Mesendoderm (in vitro differentiated cells): ENCODE data around the gene ALS2CL. TPM values are rescaled to one million over a fixed set of nuclear protein-coding genes. Genes with fewer than 3 reads are reported as not detected.
"Not testable (repeated sequence)": the region's sequence is repeated elsewhere in the genome, so short reads cannot be mapped to it uniquely, and the experiment has no call there.

Experiments
- DNase-seq: peaks from one replicate; pipeline ENCODE4 v3.0.0; 2013
- H2AK5ac ChIP-seq: 2 replicates; pipeline ENCODE4 v1.6.1; 2013; ENCODE audit warnings: low read length, inconsistent platforms
- H2BK120ac ChIP-seq: 2 replicates; pipeline ENCODE4 v1.6.1; 2013; ENCODE audit warnings: low read depth, mild to moderate bottlenecking, low read length, moderate library complexity, mixed read lengths
- H2BK15ac ChIP-seq: replicated peaks from 2 replicates; pipeline ENCODE4 v1.6.1; 2013; ENCODE audit warnings: low read depth, mild to moderate bottlenecking, moderate library complexity
- H2BK5ac ChIP-seq: 2 replicates; pipeline ENCODE4 v1.6.1; 2013; ENCODE audit warnings: low read length, inconsistent platforms
- H3K18ac ChIP-seq: 2 replicates; pipeline ENCODE4 v1.6.1; 2013; ENCODE audit warnings: mild to moderate bottlenecking, low read length, mixed read lengths
- H3K23ac ChIP-seq: one replicate; pipeline ENCODE4 v1.6.1; 2013; ENCODE audit warnings: low read length
- H3K27ac ChIP-seq: 2 replicates; pipeline ENCODE4 v1.5.1; 2013; ENCODE audit warnings: low read depth, mild to moderate bottlenecking, inconsistent platforms, low read length, moderate library complexity
- H3K27me3 ChIP-seq: 2 replicates; pipeline ENCODE4 v1.6.1; 2013; ENCODE audit warnings: low read length, control low read depth, mild to moderate bottlenecking, inconsistent platforms; ENCODE audit not compliant: insufficient read depth, poor library complexity
- H3K36me3 ChIP-seq: 2 replicates; pipeline ENCODE4 v1.6.1; 2013; ENCODE audit warnings: low read length, inconsistent platforms; ENCODE audit not compliant: control insufficient read depth, insufficient read depth
- H3K4ac ChIP-seq: one replicate; pipeline ENCODE4 v1.6.1; 2013; ENCODE audit warnings: low read depth, mild to moderate bottlenecking, low read length, moderate library complexity
- H3K4me1 ChIP-seq: 2 replicates; pipeline ENCODE4 v1.6.1; 2013; ENCODE audit warnings: low read depth, low read length, inconsistent platforms; ENCODE audit not compliant: control insufficient read depth
- H3K4me2 ChIP-seq: 2 replicates; pipeline ENCODE4 v1.6.1; 2013; ENCODE audit warnings: low read length
- H3K4me3 ChIP-seq: 2 replicates; pipeline ENCODE4 v1.5.1; 2013; ENCODE audit warnings: mild to moderate bottlenecking, low read length
- H3K56ac ChIP-seq: one replicate; pipeline ENCODE4 v1.6.1; 2013; ENCODE audit warnings: low read length
- H3K79me1 ChIP-seq: 2 replicates; pipeline ENCODE4 v1.6.1; 2013; ENCODE audit warnings: low read length, inconsistent platforms
- H3K79me2 ChIP-seq: 2 replicates; pipeline ENCODE4 v1.6.1; 2013; ENCODE audit warnings: mild to moderate bottlenecking, low read length; ENCODE audit not compliant: control insufficient read depth, insufficient read depth
- H3K9ac ChIP-seq: 2 replicates; pipeline ENCODE4 v1.6.1; 2013; ENCODE audit warnings: low read length, inconsistent platforms
- H4K5ac ChIP-seq: one replicate; pipeline ENCODE4 v1.6.1; 2013; ENCODE audit warnings: low read length
- H4K8ac ChIP-seq: one replicate; pipeline ENCODE4 v1.6.1; 2013; ENCODE audit warnings: low read depth, mild to moderate bottlenecking, control low read depth, low read length, moderate library complexity
- WGBS: extraction: QIAGEN DNeasy Blood & Tissue Kit; methylation state at CpG from one replicate; pipeline ENCODE4 v1.1.7; 2013; ENCODE audit warnings: low lambda C conversion rate, missing lambda C conversion rate; ENCODE audit not compliant: insufficient coverage; ENCODE audit errors: extremely low coverage; 5-methylcytosine and 5-hydroxymethylcytosine counted together
- polyA plus RNA-seq, 2 experiments: library from polyadenylated mRNA; stranded (reverse); fragments of 200-250 nt; gene quantifications; one replicate each; pipeline ENCODE4 v1.2.3, GENCODE V29; 2013

Gene ALS2CL
- 1.8 TPM for polyA plus RNA-seq (2013, experiment 1 of 2)
- polyA plus RNA-seq (2013, experiment 2 of 2): 1.9 TPM

DNA sequence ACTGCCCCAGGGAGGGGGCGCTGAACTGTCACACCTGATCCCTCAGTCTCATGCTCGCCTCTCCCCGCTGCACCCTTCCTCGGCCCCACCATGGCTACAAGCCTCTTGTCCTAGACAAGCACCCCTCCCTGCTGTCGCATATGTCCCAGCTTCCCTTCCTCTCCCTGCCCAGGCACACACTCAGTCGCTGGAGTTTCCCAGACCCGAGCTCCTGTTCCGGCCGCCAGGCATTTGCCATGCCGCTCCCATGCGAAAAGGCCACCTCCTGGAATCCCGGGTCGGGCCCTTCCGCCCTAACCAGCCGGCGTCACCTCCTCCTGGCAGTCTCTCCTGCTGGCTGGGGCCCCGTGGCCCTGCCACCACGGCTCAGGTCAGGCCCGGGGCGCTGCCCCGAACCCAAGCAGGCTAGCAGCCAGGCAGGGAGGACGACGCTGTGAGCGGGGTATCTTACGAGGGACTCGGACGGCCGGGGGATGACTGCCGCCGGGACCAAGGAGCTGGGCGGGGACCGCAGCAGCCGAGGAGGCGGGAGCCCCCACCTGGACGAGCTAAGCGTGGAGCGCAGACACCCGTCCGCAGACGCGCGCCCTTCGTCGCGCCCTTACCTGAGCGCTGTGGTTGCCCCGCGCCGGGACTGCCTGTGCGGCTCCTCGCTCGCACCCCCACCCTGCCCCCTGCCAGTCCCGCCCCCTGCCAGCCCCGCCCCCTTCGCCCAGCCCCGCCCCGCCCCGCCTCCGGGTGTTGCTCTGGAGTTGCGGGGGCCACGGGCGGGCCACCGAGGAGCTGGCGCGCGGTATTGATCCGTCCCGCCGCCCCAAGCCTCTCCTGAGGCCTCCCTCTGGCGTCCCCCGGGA lies at the start of gene ALS2CL:
TSS of gene ALS2CL (minus strand) at position 642 of the 854 bp plus-strand sequence. CDS start 4,239 bp downstream, outside the sequence.
- no peaks in the 10 kb centered on the region for H3K79me2 ChIP-seq
- H3K36me3 ChIP-seq: no peaks in the 10 kb centered on the region
- no peak within 1 kb of the TSS for H4K8ac ChIP-seq
- H3K56ac ChIP-seq: peak within 1 kb of the TSS; percentile 92
- H3K4me1 ChIP-seq: peaks cover 3% of the 10 kb centered on the region
- H2BK15ac ChIP-seq: no peak within 1 kb of the TSS
- H4K5ac ChIP-seq: no peak within 1 kb of the TSS
- no peak within 1 kb of the TSS for H3K23ac ChIP-seq
- no peak within 1 kb of the TSS for H2BK120ac ChIP-seq
- H3K4me3 ChIP-seq: peak within 1 kb of the TSS; percentile 35
- H3K79me1 ChIP-seq: no peaks in the 10 kb centered on the region
- WGBS: no CpG with 5 or more reads among the region's 71 CpGs
- peak within 1 kb of the TSS; percentile 70 for H3K4ac ChIP-seq
- peak; percentile 80 for DNase-seq
- H3K4me2 ChIP-seq: peak within 1 kb of the TSS; percentile 62
- H3K27me3 ChIP-seq: no peaks in the 10 kb centered on the region
- peak within 1 kb of the TSS; percentile 62 for H3K9ac ChIP-seq
- H2AK5ac ChIP-seq: no peak within 1 kb of the TSS
- H3K18ac ChIP-seq: peak within 1 kb of the TSS; percentile 52
- H3K27ac ChIP-seq: no peak within 1 kb of the TSS
- H2BK5ac ChIP-seq: no peak within 1 kb of the TSS

- Histone ChIP-seq H3K27me3 (no peaks in the 10 kb centered on the region), H2BK15ac (no peak overlapping the region), H3K4me1 (no peaks in the 10 kb centered on the region), H3K9ac (no peak overlapping the region), H3K18ac (no peak overlapping the region), H3K56ac (no peak overlapping the region), H2BK120ac (no peak overlapping the region), H3K27ac (no peak overlapping the region), H3K4me3 (no peak overlapping the region), H4K8ac (no peak overlapping the region), H4K5ac (no peak overlapping the region), H3K79me2 (no peaks in the 10 kb centered on the region), H3K4ac (no peak overlapping the region), H2AK5ac (no peak overlapping the region), H3K23ac (no peak overlapping the region), H3K36me3 (no peaks in the 10 kb centered on the region), H2BK5ac (no peak overlapping the region), H3K4me2 (no peak overlapping the region), H3K79me1 (no peaks in the 10 kb centered on the region)
- DNase-seq: peak; percentile 43
- WGBS: no CpG with 5 or more reads among the region's 12 CpGs
These were observed 49.6 kb upstream of the ALS2CL start for GRCh38 chr3:46742992-46743585.

DNA sequence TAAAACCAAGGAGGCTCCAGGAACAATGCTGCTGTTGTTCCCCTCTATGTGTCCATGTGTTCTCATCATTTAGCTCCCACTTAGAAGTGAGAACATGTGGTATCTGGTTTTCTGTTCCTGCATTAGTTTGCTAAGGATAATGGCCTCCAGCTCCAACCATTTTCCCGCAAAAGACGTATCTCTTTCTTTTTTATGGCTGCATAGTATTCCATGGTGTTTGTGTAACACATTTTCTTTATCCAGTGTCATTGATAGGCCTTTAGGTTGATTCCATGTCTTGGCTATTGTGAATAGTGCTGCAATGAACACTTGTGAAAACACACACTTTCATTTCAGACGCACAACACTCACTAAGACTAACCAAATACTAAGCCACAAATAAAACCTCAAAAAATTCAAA lies 46.1 kb upstream of the ALS2CL start:
- not testable (repeated sequence) for H2BK15ac ChIP-seq, H3K9ac ChIP-seq, H2BK120ac ChIP-seq, H3K27me3 ChIP-seq, H3K79me2 ChIP-seq, H4K5ac ChIP-seq, H3K4ac ChIP-seq, H2BK5ac ChIP-seq, H3K23ac ChIP-seq, H3K36me3 ChIP-seq, H3K56ac ChIP-seq, H3K4me3 ChIP-seq, H3K4me1 ChIP-seq, H3K4me2 ChIP-seq, H2AK5ac ChIP-seq, H3K79me1 ChIP-seq, H3K27ac ChIP-seq, DNase-seq, H3K18ac ChIP-seq, H4K8ac ChIP-seq
- no CpG with 5 or more reads among the region's 3 CpGs for WGBS

DNA sequence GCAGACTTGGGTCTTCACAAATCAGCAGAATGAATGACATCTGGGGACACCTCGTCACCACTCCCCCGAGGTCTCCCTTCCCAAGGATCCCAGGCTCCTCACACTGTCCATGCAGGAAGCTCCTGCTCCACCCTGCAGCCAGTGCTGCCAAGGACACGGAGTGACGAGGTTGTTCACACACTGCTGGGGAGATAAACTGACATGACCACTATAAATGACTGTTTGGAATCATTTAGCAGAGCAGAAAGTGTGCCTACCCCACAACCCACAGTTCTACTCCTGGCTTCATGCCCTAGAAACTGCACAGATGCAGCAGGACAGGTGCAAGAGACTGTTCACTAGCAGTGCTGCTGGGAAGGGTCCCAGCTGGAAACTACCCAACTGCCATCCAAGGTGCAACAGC lies 43.9 kb upstream of the ALS2CL start:
- no peak overlapping the region for H3K9ac ChIP-seq
- no peaks in the 10 kb centered on the region for H3K79me2 ChIP-seq
- no peak for DNase-seq
- H2BK120ac ChIP-seq: no peak overlapping the region
- no peak overlapping the region for H2BK5ac ChIP-seq
- H3K27me3 ChIP-seq: no peaks in the 10 kb centered on the region
- H4K5ac ChIP-seq: no peak overlapping the region
- H3K4me1 ChIP-seq: no peaks in the 10 kb centered on the region
- no peak overlapping the region for H2BK15ac ChIP-seq
- H3K36me3 ChIP-seq: no peaks in the 10 kb centered on the region
- no peaks in the 10 kb centered on the region for H3K79me1 ChIP-seq
- H3K4me3 ChIP-seq: no peak overlapping the region
- no peak overlapping the region for H3K18ac ChIP-seq
- no peak overlapping the region for H3K4ac ChIP-seq
- WGBS: no CpG with 5 or more reads among the region's 4 CpGs
- no peak overlapping the region for H3K27ac ChIP-seq
- H3K4me2 ChIP-seq: no peak overlapping the region
- no peak overlapping the region for H3K23ac ChIP-seq
- no peak overlapping the region for H2AK5ac ChIP-seq
- H4K8ac ChIP-seq: no peak overlapping the region
- H3K56ac ChIP-seq: no peak overlapping the region

DNA sequence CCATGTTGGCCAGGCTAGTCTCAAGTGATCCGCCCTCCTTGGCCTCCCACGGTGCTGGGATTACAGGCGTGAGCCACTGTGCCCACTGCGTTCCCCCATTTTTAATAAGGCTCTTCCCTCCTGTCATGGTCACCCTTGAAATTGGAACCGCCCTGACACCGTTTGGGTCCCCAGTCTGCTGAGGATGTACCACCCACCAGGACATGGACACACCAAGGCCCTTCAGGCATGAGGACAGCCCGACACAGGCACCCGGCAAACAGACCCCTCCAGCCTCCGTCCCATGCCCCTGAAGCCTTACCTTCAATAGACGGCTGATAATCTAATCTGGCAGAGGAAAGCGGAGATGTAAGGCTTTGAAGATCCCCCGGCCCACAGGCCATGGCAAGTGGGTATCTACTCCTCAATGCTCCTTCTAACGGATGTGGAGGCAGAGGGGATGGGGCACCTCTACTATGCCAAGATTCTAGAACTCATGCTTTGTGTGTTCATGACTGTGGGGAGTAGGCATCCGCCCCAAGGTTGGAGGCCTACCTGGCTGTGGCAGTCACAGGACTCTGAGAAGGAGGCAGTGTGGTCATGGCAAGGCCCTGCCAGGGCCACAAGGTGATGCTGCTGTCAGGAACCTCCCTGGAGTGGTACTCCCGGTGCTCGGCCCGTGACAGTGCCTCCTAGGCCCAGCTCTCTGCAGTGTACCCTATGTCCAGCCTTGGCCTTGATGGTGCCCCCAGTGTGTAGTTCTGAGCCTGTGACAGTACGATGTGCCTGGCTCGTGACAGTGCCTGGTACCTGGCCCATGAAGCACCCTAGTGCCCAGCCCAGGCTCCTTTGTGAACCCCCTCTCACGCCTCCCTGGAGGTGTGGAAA lies 42.8 kb upstream of the ALS2CL start:
- Histone ChIP-seq H4K8ac (no peak overlapping the region), H3K4me1 (no peaks in the 10 kb centered on the region), H2BK5ac (no peak overlapping the region), H3K27me3 (no peaks in the 10 kb centered on the region), H3K23ac (no peak overlapping the region), H4K5ac (no peak overlapping the region), H3K4ac (no peak overlapping the region), H2BK15ac (no peak overlapping the region), H3K9ac (no peak overlapping the region), H3K36me3 (no peaks in the 10 kb centered on the region), H3K27ac (no peak overlapping the region), H3K4me2 (no peak overlapping the region), H3K18ac (no peak overlapping the region), H3K79me1 (no peaks in the 10 kb centered on the region), H2BK120ac (no peak overlapping the region), H3K79me2 (no peaks in the 10 kb centered on the region), H3K56ac (no peak overlapping the region), H3K4me3 (no peak overlapping the region), H2AK5ac (no peak overlapping the region)
- DNase-seq: no peak
- WGBS: no CpG with 5 or more reads among the region's 20 CpGs
